ENCODE results near the gene DENND10. TPM values are rescaled to one million over a fixed set of nuclear protein-coding genes. Genes with fewer than 3 reads are reported as not detected.

Gene DENND10
- total and polyA plus RNA-seq, 4 donors, result 17.9 to 37.7 (median 27.3) TPM

- TF ChIP-seq HNF4G (IDR thresholded peaks at IDR 0.05) (no peak), RAD21 (IDR thresholded peaks at IDR 0.05) (no peak), EGR1 (IDR thresholded peaks at IDR 0.05; ENCODE audit: low read depth in 2 of 2) (no peak), TAF1 (conservative IDR thresholded peaks at IDR 0.05) (no peak), SP1 (IDR thresholded peaks at IDR 0.05) (no peak), MAX (IDR thresholded peaks at IDR 0.05) (no peak), RXRA (IDR thresholded peaks at IDR 0.05) (no peak), JUND (IDR thresholded peaks at IDR 0.05) (no peak), FOXA1 (IDR thresholded peaks at IDR 0.05) (no peak), REST (IDR thresholded peaks at IDR 0.05) (no peak), YY1 (IDR thresholded peaks at IDR 0.05) (no peak), ZBTB33 (IDR thresholded peaks at IDR 0.05) (no peak)
- Histone ChIP-seq H3K4me3 (ENCODE audit: low read depth in 1 of 3, low read length in 3 of 3) (no peak overlapping the region), H3K9ac (ENCODE audit: low read depth in 1 of 2, low read length in 2 of 2) (no peak overlapping the region), H3K27ac (ENCODE audit: low read depth in 1 of 2, low read length in 2 of 2) (no peak overlapping the region), H3K9me3 (ENCODE audit: control insufficient read depth in 4 of 4, low read length in 3 of 4) (no peaks in the 10 kb centered on the region), H3K27me3 (ENCODE audit: control insufficient read depth in 4 of 4, insufficient read depth in 4 of 4, low read length in 3 of 4) (no peaks in the 10 kb centered on the region), H3K4me1 (ENCODE audit: control insufficient read depth in 4 of 4, insufficient read depth in 4 of 4, low read length in 3 of 4) (no peaks in the 10 kb centered on the region), H3K36me3 (ENCODE audit: control insufficient read depth in 4 of 4, insufficient read depth in 3 of 4, low read depth in 1 of 4, low read length in 3 of 4) (peaks cover 18 to 65% (median 41%) of the 10 kb centered on the region in 4 donors)
- 97% methylated on average over 12 of the region's 12 CpGs for WGBS
- no peak for DNase-seq (ENCODE audit: low spot score)
Measured at GRCh38 chr10:119153661-119154060, 49.7 kb downstream of the DENND10 start.

GRCh38 chr10:119159332-119159731 lies 55.4 kb downstream of the DENND10 start:
- Histone ChIP-seq H3K27me3 (ENCODE audit: control insufficient read depth in 4 of 4, insufficient read depth in 4 of 4, low read length in 3 of 4) (no peaks in the 10 kb centered on the region), H3K36me3 (ENCODE audit: control insufficient read depth in 4 of 4, insufficient read depth in 3 of 4, low read depth in 1 of 4, low read length in 3 of 4) (peaks cover 13 to 49% (median 32%) of the 10 kb centered on the region in 4 donors), H3K9ac (ENCODE audit: low read depth in 1 of 2, low read length in 2 of 2) (no peak overlapping the region), H3K4me3 (ENCODE audit: low read depth in 1 of 3, low read length in 3 of 3) (no peak overlapping the region), H3K9me3 (ENCODE audit: control insufficient read depth in 4 of 4, low read length in 3 of 4) (no peaks in the 10 kb centered on the region), H3K27ac (ENCODE audit: low read depth in 1 of 2, low read length in 2 of 2) (no peak overlapping the region), H3K4me1 (ENCODE audit: control insufficient read depth in 4 of 4, insufficient read depth in 4 of 4, low read length in 3 of 4) (peaks cover 0 to 3% (median 1%) of the 10 kb centered on the region in 4 donors)
- TF ChIP-seq HNF4G (IDR thresholded peaks at IDR 0.05), result no peak
- no peak for TF ChIP-seq GABPA (IDR thresholded peaks at IDR 0.05 in 1 of 2, conservative IDR thresholded peaks at IDR 0.05 in 1 of 2)
- TF ChIP-seq NR2F2 (IDR thresholded peaks at IDR 0.05), result no peak
- no peak for TF ChIP-seq HNF4A (conservative IDR thresholded peaks at IDR 0.05)
- TF ChIP-seq SP1 (IDR thresholded peaks at IDR 0.05), result no peak
- no peak for TF ChIP-seq RXRA (IDR thresholded peaks at IDR 0.05)
- no peak for TF ChIP-seq TAF1 (conservative IDR thresholded peaks at IDR 0.05)
- TF ChIP-seq MAX (IDR thresholded peaks at IDR 0.05), result no peak
- TF ChIP-seq EGR1 (IDR thresholded peaks at IDR 0.05; ENCODE audit: low read depth in 2 of 2), result no peak
- WGBS, result 89% methylated on average over 8 of the region's 8 CpGs
- no peak for DNase-seq (ENCODE audit: low spot score)
